ENCODE results near the gene TEP1.
"Not testable (repeated sequence)": the region's sequence is repeated elsewhere in the genome, so short reads cannot be mapped to it uniquely, and the experiment has no call there.

Gene TEP1

GRCh38 chr14:20376071-20376588, 37.2 kb downstream of the TEP1 start:
- H3K9me3 ChIP-seq (ENCODE audit: control insufficient read depth, insufficient read depth, low read length) = no peaks in the 10 kb centered on the region
- no peaks in the 10 kb centered on the region for H3K27me3 ChIP-seq (ENCODE audit: control insufficient read depth, insufficient read depth, low read length)
- WGBS (ENCODE audit: insufficient coverage, insufficient read length) = no CpG with 5 or more reads among the region's 12 CpGs
- H3K27ac ChIP-seq (ENCODE audit: low read length) = no peak overlapping the region
- H3K4me3 ChIP-seq (ENCODE audit: low read length) = no peak overlapping the region
- H3K4me1 ChIP-seq (ENCODE audit: control insufficient read depth, insufficient read depth, low read length) = no peaks in the 10 kb centered on the region
- peaks cover 15% of the 10 kb centered on the region for H3K36me3 ChIP-seq (ENCODE audit: control insufficient read depth, insufficient read depth, low read length)
- no peak for DNase-seq (ENCODE audit: low read depth, low spot score)

DNA sequence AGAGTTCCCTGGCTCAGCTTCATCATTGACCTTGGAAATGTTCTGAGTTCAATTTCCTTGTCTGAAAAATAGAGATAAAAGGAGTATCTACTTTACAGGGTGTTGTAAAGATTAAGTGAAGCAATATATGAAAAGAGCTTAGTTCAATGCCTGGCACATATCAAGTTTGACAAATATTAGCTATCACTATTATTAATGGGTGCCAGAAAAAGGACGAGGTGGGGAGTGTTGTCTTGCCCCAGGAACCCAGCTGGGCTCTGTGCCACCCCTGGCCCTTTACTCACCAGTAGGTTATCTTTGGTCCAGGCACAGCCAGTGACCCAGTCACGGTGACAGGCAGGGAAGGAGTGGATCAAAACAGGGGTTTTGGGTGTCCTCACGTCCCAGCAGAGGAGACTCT, 37.8 kb downstream of the TEP1 start:
- H3K9me3 ChIP-seq (ENCODE audit: control insufficient read depth, insufficient read depth, low read length) = no peaks in the 10 kb centered on the region
- no peaks in the 10 kb centered on the region for H3K4me1 ChIP-seq (ENCODE audit: control insufficient read depth, insufficient read depth, low read length)
- H3K27ac ChIP-seq (ENCODE audit: low read length) = no peak overlapping the region
- no peak overlapping the region for H3K4me3 ChIP-seq (ENCODE audit: low read length)
- WGBS (ENCODE audit: insufficient coverage, insufficient read length) = no CpG with 5 or more reads among the region's 3 CpGs
- no peak for DNase-seq (ENCODE audit: low read depth, low spot score)
- H3K27me3 ChIP-seq (ENCODE audit: control insufficient read depth, insufficient read depth, low read length) = no peaks in the 10 kb centered on the region
- peaks cover 15% of the 10 kb centered on the region for H3K36me3 ChIP-seq (ENCODE audit: control insufficient read depth, insufficient read depth, low read length)

GRCh38 chr14:20372796-20373195, 40.5 kb downstream of the TEP1 start:
- H3K36me3 ChIP-seq (ENCODE audit: control insufficient read depth, insufficient read depth, low read length) = peaks cover 11% of the 10 kb centered on the region

DNA sequence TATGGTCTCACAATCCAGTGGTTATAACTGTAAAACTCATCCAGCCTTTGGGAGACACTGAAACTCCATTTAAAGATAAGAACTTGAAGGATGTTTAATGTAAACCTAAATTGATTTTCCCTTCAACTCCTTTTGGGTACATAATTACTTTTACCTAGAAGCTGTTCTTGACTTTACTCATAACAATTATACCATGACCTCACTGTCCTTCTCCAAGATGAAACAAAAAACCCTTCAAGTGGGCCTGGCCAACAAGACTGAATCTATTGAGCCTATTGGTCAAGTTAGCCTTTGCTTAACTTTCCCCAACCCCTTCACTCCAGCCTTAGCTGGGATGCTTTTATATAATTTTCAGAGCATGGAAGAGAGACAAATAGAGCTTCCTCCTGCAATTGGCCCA, 47.4 kb downstream of the TEP1 start:
- no peak overlapping the region for H3K27ac ChIP-seq (ENCODE audit: low read length)
- H3K36me3 ChIP-seq (ENCODE audit: control insufficient read depth, insufficient read depth, low read length) = no peaks in the 10 kb centered on the region; the same call in 1 of the 2 replicates
- H3K4me1 ChIP-seq (ENCODE audit: control insufficient read depth, insufficient read depth, low read length) = no peaks in the 10 kb centered on the region
- DNase-seq (ENCODE audit: low read depth, low spot score) = no peak
- no peaks in the 10 kb centered on the region for H3K27me3 ChIP-seq (ENCODE audit: control insufficient read depth, insufficient read depth, low read length)
- H3K9me3 ChIP-seq (ENCODE audit: control insufficient read depth, insufficient read depth, low read length) = no peaks in the 10 kb centered on the region
- no peak overlapping the region for H3K4me3 ChIP-seq (ENCODE audit: low read length)

More at GRCh38 chr14:20372796-20373195, 40.5 kb downstream of the TEP1 start:
- Histone ChIP-seq H3K27ac (ENCODE audit: low read length) (no peak overlapping the region), H3K4me1 (ENCODE audit: control insufficient read depth, insufficient read depth, low read length) (no peaks in the 10 kb centered on the region), H3K9me3 (ENCODE audit: control insufficient read depth, insufficient read depth, low read length) (no peaks in the 10 kb centered on the region), H3K4me3 (ENCODE audit: low read length) (no peak overlapping the region), H3K27me3 (ENCODE audit: control insufficient read depth, insufficient read depth, low read length) (no peaks in the 10 kb centered on the region)
- DNase-seq (ENCODE audit: low read depth, low spot score) = no peak
- no CpG with 5 or more reads among the region's 5 CpGs for WGBS (ENCODE audit: insufficient coverage, insufficient read length)

DNA sequence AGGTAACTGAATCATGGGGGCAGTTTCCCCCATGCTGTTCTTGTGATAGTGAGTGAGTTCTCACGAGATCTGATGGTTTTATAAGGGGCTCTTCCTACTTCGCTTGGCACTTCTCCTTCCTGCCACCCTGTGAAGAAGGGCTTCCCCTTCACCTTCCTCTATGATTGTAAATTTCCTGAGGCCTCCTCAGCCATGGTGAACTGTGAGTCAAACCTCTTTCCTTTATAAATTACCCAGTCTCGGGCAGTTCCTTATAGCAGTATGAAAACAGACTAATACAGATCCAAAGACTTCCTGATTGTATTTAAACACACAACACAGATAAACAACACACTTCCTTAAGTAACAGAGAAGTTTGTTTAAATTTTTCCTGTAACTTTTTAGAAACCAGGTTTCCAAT, 54.8 kb downstream of the TEP1 start:
- not testable (repeated sequence) for H3K4me3 ChIP-seq (ENCODE audit: low read length); H3K27ac ChIP-seq (ENCODE audit: low read length); H3K9me3 ChIP-seq (ENCODE audit: control insufficient read depth, insufficient read depth, low read length); DNase-seq (ENCODE audit: low read depth, low spot score); H3K27me3 ChIP-seq (ENCODE audit: control insufficient read depth, insufficient read depth, low read length); H3K4me1 ChIP-seq (ENCODE audit: control insufficient read depth, insufficient read depth, low read length)
- WGBS (ENCODE audit: insufficient coverage, insufficient read length) = no CpG with 5 or more reads among the region's 3 CpGs
- H3K36me3 ChIP-seq (ENCODE audit: control insufficient read depth, insufficient read depth, low read length) = peaks cover 15% of the 10 kb centered on the region

DNA sequence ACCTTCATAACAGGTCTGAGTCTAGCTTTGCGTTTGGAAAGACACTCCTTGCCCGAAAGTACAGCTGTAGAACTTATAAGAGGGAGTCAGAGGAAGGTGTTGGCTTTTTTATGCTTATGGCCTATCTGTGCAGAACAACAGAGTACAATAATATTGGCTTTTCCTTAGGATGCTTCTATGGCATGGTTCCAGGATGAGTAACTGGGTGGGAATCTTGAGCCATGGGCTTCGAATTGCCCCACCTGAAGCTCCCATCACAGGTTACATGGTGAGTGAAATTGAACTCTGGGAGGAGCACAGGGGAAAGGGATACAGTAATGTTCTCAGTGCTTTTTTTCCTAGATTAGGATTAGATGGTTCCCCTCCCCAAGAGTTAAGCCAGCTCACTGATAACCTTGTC, 56.9 kb downstream of the TEP1 start:
- no peak overlapping the region for H3K27ac ChIP-seq (ENCODE audit: low read length)
- no peaks in the 10 kb centered on the region for H3K9me3 ChIP-seq (ENCODE audit: control insufficient read depth, insufficient read depth, low read length)
- no peak for DNase-seq (ENCODE audit: low read depth, low spot score)
- WGBS (ENCODE audit: insufficient coverage, insufficient read length) = no CpG with 5 or more reads among the region's 3 CpGs
- H3K36me3 ChIP-seq (ENCODE audit: control insufficient read depth, insufficient read depth, low read length) = peaks cover 19% of the 10 kb centered on the region
- H3K4me3 ChIP-seq (ENCODE audit: low read length) = no peak overlapping the region
- no peaks in the 10 kb centered on the region for H3K27me3 ChIP-seq (ENCODE audit: control insufficient read depth, insufficient read depth, low read length)
- H3K4me1 ChIP-seq (ENCODE audit: control insufficient read depth, insufficient read depth, low read length) = no peaks in the 10 kb centered on the region

- no peak overlapping the region for H3K4me3 ChIP-seq (ENCODE audit: low read length)
- no peak for DNase-seq (ENCODE audit: low read depth, low spot score)
- H3K36me3 ChIP-seq (ENCODE audit: control insufficient read depth, insufficient read depth, low read length) = peaks cover 16% of the 10 kb centered on the region
Observed at GRCh38 chr14:20350860-20351259, 62.4 kb downstream of the TEP1 start.

GRCh38 chr14:20350282-20350681, 63.0 kb downstream of the TEP1 start:
- WGBS (ENCODE audit: insufficient coverage, insufficient read length) = no CpG with 5 or more reads among the region's 2 CpGs

More at GRCh38 chr14:20350860-20351259, 62.4 kb downstream of the TEP1 start:
- Histone ChIP-seq H3K4me1 (ENCODE audit: control insufficient read depth, insufficient read depth, low read length) (no peaks in the 10 kb centered on the region), H3K27ac (ENCODE audit: low read length) (no peak overlapping the region), H3K27me3 (ENCODE audit: control insufficient read depth, insufficient read depth, low read length) (no peaks in the 10 kb centered on the region), H3K9me3 (ENCODE audit: control insufficient read depth, insufficient read depth, low read length) (no peaks in the 10 kb centered on the region)

DNA sequence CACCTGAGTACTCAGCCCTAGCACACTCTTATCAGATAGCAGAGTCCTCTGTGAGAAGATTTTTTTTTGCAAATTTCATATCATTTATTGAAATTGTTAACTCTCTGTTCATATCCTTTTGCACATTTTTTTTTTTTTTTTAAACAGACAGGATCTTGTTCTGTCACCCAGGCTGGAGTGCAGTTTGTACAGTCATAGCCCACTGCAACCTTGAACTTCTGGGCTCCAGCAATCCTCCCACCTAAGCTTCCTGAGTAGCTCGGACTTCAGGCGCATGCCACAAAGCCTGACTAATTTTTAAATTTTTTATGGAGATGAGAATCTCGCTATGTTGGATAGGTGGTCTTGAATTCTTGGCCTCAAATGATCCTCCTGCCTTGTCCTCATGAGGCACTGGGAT, 65.6 kb downstream of the TEP1 start:
- Histone ChIP-seq H3K4me3 (ENCODE audit: low read length) (no peak overlapping the region), H3K27ac (ENCODE audit: low read length) (no peak overlapping the region), H3K9me3 (ENCODE audit: control insufficient read depth, insufficient read depth, low read length) (no peaks in the 10 kb centered on the region), H3K4me1 (ENCODE audit: control insufficient read depth, insufficient read depth, low read length) (no peaks in the 10 kb centered on the region), H3K27me3 (ENCODE audit: control insufficient read depth, insufficient read depth, low read length) (no peaks in the 10 kb centered on the region), H3K36me3 (ENCODE audit: control insufficient read depth, insufficient read depth, low read length) (peaks cover 13% of the 10 kb centered on the region; the same call in 1 of the 2 replicates)
- DNase-seq (ENCODE audit: low read depth, low spot score) = no peak
- no CpG with 5 or more reads among the region's 3 CpGs for WGBS (ENCODE audit: insufficient coverage, insufficient read length)

More at GRCh38 chr14:20350282-20350681, 63.0 kb downstream of the TEP1 start:
- no peaks in the 10 kb centered on the region for H3K9me3 ChIP-seq (ENCODE audit: control insufficient read depth, insufficient read depth, low read length)
- no peak for DNase-seq (ENCODE audit: low read depth, low spot score)
- no peaks in the 10 kb centered on the region for H3K4me1 ChIP-seq (ENCODE audit: control insufficient read depth, insufficient read depth, low read length)
- H3K27me3 ChIP-seq (ENCODE audit: control insufficient read depth, insufficient read depth, low read length) = no peaks in the 10 kb centered on the region
- H3K36me3 ChIP-seq (ENCODE audit: control insufficient read depth, insufficient read depth, low read length) = peaks cover 17% of the 10 kb centered on the region
- no peak overlapping the region for H3K27ac ChIP-seq (ENCODE audit: low read length)
- no peak overlapping the region for H3K4me3 ChIP-seq (ENCODE audit: low read length)

DNA sequence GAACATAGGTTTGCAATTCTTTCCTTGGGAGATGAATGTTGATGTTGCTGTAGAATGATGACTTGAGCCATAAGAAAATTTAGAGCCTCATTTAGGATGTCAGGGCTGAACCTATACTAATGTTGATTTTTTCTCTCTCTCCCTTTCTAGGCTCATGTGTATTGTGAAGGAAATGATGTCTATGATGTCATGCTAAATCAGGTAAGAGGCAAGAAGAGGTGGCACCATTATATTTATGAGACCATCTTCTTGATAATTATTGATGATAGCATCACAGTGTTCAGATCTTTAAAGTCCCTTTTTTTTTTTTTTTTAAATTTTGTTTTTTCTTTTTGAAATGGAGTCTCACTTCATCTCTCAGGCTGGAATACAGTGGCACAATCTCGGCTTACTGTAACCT, 66.6 kb downstream of the TEP1 start:
- no CpG with 5 or more reads among the region's 1 CpG for WGBS (ENCODE audit: insufficient coverage, insufficient read length)
- DNase-seq (ENCODE audit: low read depth, low spot score) = no peak
- Histone ChIP-seq H3K27ac (ENCODE audit: low read length) (no peak overlapping the region), H3K36me3 (ENCODE audit: control insufficient read depth, insufficient read depth, low read length) (peaks cover 8% of the 10 kb centered on the region; the same call in 1 of the 2 replicates), H3K4me1 (ENCODE audit: control insufficient read depth, insufficient read depth, low read length) (no peaks in the 10 kb centered on the region), H3K9me3 (ENCODE audit: control insufficient read depth, insufficient read depth, low read length) (no peaks in the 10 kb centered on the region), H3K27me3 (ENCODE audit: control insufficient read depth, insufficient read depth, low read length) (no peaks in the 10 kb centered on the region), H3K4me3 (ENCODE audit: low read length) (no peak overlapping the region)

DNA sequence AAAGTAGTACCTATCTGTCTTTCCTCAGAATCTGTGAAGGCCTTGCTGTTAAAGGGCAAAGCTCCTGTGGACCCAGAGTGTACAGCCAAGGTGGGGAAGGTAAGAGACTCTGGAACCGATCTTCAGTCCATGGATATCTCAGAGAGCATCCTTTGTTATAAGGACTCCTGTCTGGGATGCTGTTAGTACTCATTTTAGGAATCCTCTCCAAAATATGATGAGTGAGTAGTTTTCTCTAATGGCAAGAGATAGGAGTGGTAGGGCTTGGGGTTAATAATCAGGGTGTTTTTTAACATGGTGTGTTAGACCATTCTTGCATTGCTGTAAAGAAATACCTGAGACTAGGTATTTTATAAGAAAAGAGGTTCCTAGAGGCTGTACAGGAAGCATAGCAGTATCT, 67.9 kb downstream of the TEP1 start:
- no peaks in the 10 kb centered on the region for H3K4me1 ChIP-seq (ENCODE audit: control insufficient read depth, insufficient read depth, low read length)
- no CpG with 5 or more reads among the region's 1 CpG for WGBS (ENCODE audit: insufficient coverage, insufficient read length)
- no peaks in the 10 kb centered on the region for H3K9me3 ChIP-seq (ENCODE audit: control insufficient read depth, insufficient read depth, low read length)
- H3K36me3 ChIP-seq (ENCODE audit: control insufficient read depth, insufficient read depth, low read length) = peaks cover 7% of the 10 kb centered on the region; the same call in 1 of the 2 replicates
- no peak overlapping the region for H3K27ac ChIP-seq (ENCODE audit: low read length)
- no peak overlapping the region for H3K4me3 ChIP-seq (ENCODE audit: low read length)
- no peak for DNase-seq (ENCODE audit: low read depth, low spot score)
- no peaks in the 10 kb centered on the region for H3K27me3 ChIP-seq (ENCODE audit: control insufficient read depth, insufficient read depth, low read length)

Measured in iPS DF 6.9 (cell line).